Measurements from ENCODE around the gene FCRLB. TPM values are rescaled to one million over a fixed set of nuclear protein-coding genes. Genes with fewer than 3 reads are reported as not detected.
"Not testable (repeated sequence)": the region's sequence is repeated elsewhere in the genome, so short reads cannot be mapped to it uniquely, and the experiment has no call there.

Gene FCRLB
- total RNA-seq, result under 1 TPM in 1 of 2 donors, not detected in 1; 0.68 TPM

- DNase-seq (ENCODE audit: low spot score) (no peak), ATAC-seq (ENCODE audit: insufficient number of reproducible peaks, low FRiP score, low read depth) (no peak)
- Histone ChIP-seq H3K27ac (no peak within 1 kb of the TSS), H3K36me3 (no peaks in the 10 kb centered on the region), H3K4me1 (ENCODE audit: control insufficient read depth in 1 of 2, low read depth in 2 of 2) (peaks cover 0 to 11% of the 10 kb centered on the region in 2 donors), H3K4me3 (no peak within 1 kb of the TSS), H3K9me3 (no peaks in the 10 kb centered on the region), H3K27me3 (replicated peaks; ENCODE audit: insufficient read depth) (no peaks in the 10 kb centered on the region)
- no peak for TF ChIP-seq CTCF (IDR thresholded peaks at IDR 0.05)
Observed at GRCh38 chr1:161720956-161721737, at the start of gene FCRLB. FCRLB (plus strand) TSS chr1:161721544; CDS start chr1:161722673, 1,129 bp downstream.

GRCh38 chr1:161673437-161673836 lies 47.9 kb upstream of the FCRLB start:
- H3K4me1 ChIP-seq (ENCODE audit: control insufficient read depth in 1 of 2, low read depth in 2 of 2); ATAC-seq (ENCODE audit: insufficient number of reproducible peaks, low FRiP score, low read depth); H3K27ac ChIP-seq; DNase-seq (ENCODE audit: low spot score); H3K36me3 ChIP-seq; H3K4me3 ChIP-seq; H3K27me3 ChIP-seq (replicated peaks; ENCODE audit: insufficient read depth); H3K9me3 ChIP-seq: not testable (repeated sequence)

GRCh38 chr1:161674447-161674846 lies 46.9 kb upstream of the FCRLB start:
- H3K4me1 ChIP-seq (ENCODE audit: control insufficient read depth in 1 of 2, low read depth in 2 of 2); H3K36me3 ChIP-seq; H3K27me3 ChIP-seq (replicated peaks; ENCODE audit: insufficient read depth); DNase-seq (ENCODE audit: low spot score); H3K27ac ChIP-seq; H3K4me3 ChIP-seq; ATAC-seq (ENCODE audit: insufficient number of reproducible peaks, low FRiP score, low read depth); H3K9me3 ChIP-seq: not testable (repeated sequence)

GRCh38 chr1:161674908-161675307 lies 46.4 kb upstream of the FCRLB start:
- DNase-seq (ENCODE audit: low spot score); H3K9me3 ChIP-seq; H3K4me3 ChIP-seq: not testable (repeated sequence)

GRCh38 chr1:161676441-161676840 lies 44.9 kb upstream of the FCRLB start:
- H3K27me3 ChIP-seq (replicated peaks; ENCODE audit: insufficient read depth), result no peaks in the 10 kb centered on the region
- H3K9me3 ChIP-seq, result no peaks in the 10 kb centered on the region
- no peak for TF ChIP-seq CTCF (IDR thresholded peaks at IDR 0.05)
- H3K27ac ChIP-seq, result no peak overlapping the region
- H3K36me3 ChIP-seq, result no peaks in the 10 kb centered on the region
- DNase-seq (ENCODE audit: low spot score) (no peak), ATAC-seq (ENCODE audit: insufficient number of reproducible peaks, low FRiP score, low read depth) (no peak)
- no peaks in the 10 kb centered on the region for H3K4me1 ChIP-seq (ENCODE audit: control insufficient read depth in 1 of 2, low read depth in 2 of 2)
- no peak overlapping the region for H3K4me3 ChIP-seq

More at GRCh38 chr1:161674908-161675307, 46.4 kb upstream of the FCRLB start:
- not testable (repeated sequence) for H3K36me3 ChIP-seq; H3K27ac ChIP-seq; H3K4me1 ChIP-seq (ENCODE audit: control insufficient read depth in 1 of 2, low read depth in 2 of 2); H3K27me3 ChIP-seq (replicated peaks; ENCODE audit: insufficient read depth); ATAC-seq (ENCODE audit: insufficient number of reproducible peaks, low FRiP score, low read depth)

GRCh38 chr1:161676958-161677689 lies 44.2 kb upstream of the FCRLB start:
- H3K9me3 ChIP-seq, result no peaks in the 10 kb centered on the region
- DNase-seq (ENCODE audit: low spot score), result no peak
- no peaks in the 10 kb centered on the region for H3K27me3 ChIP-seq (replicated peaks; ENCODE audit: insufficient read depth)
- H3K27ac ChIP-seq, result no peak overlapping the region
- H3K4me3 ChIP-seq, result no peak overlapping the region
- TF ChIP-seq CTCF (IDR thresholded peaks at IDR 0.05), result no peak
- no peak for ATAC-seq (ENCODE audit: insufficient number of reproducible peaks, low FRiP score, low read depth)
- no peaks in the 10 kb centered on the region for H3K4me1 ChIP-seq (ENCODE audit: control insufficient read depth in 1 of 2, low read depth in 2 of 2)
- no peaks in the 10 kb centered on the region for H3K36me3 ChIP-seq
